Fibroblast of the aortic adventitia (primary cell): Measurements from ENCODE around the gene ATG4B. TPM values are rescaled to one million over a fixed set of nuclear protein-coding genes. Genes with fewer than 3 reads are reported as not detected.

Experiments used
- DNase-seq: peaks from one replicate; pipeline ENCODE4 v3.0.0-alpha.2; 2010; ENCODE audit warnings: low read depth
- H3K4me3 ChIP-seq: 2 replicates; pipeline ENCODE4 v1.5.1; 2011; ENCODE audit warnings: low read depth, mild to moderate bottlenecking, control low read depth, low read length, moderate library complexity
- CTCF ChIP-seq: IDR thresholded peaks from 2 replicates; pipeline ENCODE4 v1.5.1; 2011; ENCODE audit warnings: mild to moderate bottlenecking, low read length, control low read depth, inconsistent platforms; ENCODE audit not compliant: insufficient read depth
- total RNA-seq: library from RNA; depleted of rRNA; stranded (reverse); fragments of >200 nt; gene quantifications from 2 replicates; pipeline ENCODE4 v1.2.3, GENCODE V29; 2012; ENCODE audit warnings: low replicate concordance

Gene ATG4B
- total RNA-seq, 1 donor, result 52.0 TPM

- DNase-seq, result peak; percentile 20
- no peak for TF ChIP-seq CTCF
- no peak overlapping the region for H3K4me3 ChIP-seq
Observed at GRCh38 chr2:241598061-241598460, 39.4 kb upstream of the ATG4B start.

GRCh38 chr2:241598487-241598886, 39.0 kb upstream of the ATG4B start:
- DNase-seq, result no peak
- peak; percentile 13 for TF ChIP-seq CTCF
- no peak overlapping the region for H3K4me3 ChIP-seq

GRCh38 chr2:241599615-241600014, 37.9 kb upstream of the ATG4B start:
- H3K4me3 ChIP-seq, result no peak overlapping the region
- no peak for TF ChIP-seq CTCF
- no peak for DNase-seq

- no peak overlapping the region for H3K4me3 ChIP-seq
- DNase-seq, result no peak
- TF ChIP-seq CTCF, result no peak
Observed at GRCh38 chr2:241601841-241602240, 35.7 kb upstream of the ATG4B start.

DNA sequence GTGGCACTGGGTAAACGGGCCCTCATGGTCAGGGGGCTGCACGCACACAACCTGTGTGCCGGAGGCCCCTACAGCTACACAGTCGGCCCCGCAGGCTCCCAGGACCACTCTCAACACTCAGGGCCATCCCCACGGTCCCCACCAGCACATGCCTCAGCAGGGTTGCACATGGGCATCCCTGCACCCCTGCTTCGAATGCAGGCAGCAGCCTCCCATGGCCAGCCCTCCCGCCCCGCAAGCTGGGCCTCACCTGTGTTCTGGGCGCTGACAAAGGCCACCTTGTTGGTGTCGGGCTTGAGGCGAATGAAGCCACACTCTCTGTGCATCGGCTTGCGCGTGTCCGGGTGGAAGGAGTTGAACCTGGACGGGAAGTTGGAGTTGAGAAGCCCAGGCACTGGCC, 34.8 kb upstream of the ATG4B start:
- TF ChIP-seq CTCF, result no peak
- no peak for DNase-seq
- H3K4me3 ChIP-seq, result no peak overlapping the region

GRCh38 chr2:241603686-241604085, 33.8 kb upstream of the ATG4B start:
- no peak for DNase-seq
- no peak for TF ChIP-seq CTCF
- H3K4me3 ChIP-seq, result no peak overlapping the region

DNA sequence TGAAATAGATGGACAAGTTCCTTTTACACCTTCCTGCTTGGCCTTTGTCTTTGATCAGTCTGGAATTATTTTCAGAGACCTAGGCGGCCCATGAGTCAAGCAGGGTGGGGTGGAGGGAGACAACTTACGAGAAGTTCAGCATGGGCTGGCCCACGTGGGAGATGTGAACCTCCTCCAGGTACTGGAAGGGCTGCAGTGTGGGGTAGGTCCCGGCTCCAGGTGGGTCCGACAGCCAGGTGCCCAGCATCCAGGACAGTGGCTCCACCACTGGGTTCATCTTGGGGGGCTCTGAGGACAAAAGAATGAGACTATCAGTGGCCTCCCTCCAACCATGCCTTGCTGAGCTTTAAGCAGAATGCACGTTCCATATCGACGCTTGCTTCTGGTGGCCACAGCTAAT, 31.3 kb upstream of the ATG4B start:
- no peak overlapping the region for H3K4me3 ChIP-seq
- TF ChIP-seq CTCF, result no peak
- DNase-seq, result no peak
